HG03095 (cell line): ENCODE results near the gene LLGL1.

Experiments
- ATAC-seq: cut with Tn5 transposase; IDR thresholded peaks from one replicate; pipeline ENCODE4 v1.9.1; 2021; ENCODE audit warnings: moderate library complexity; ENCODE audit not compliant: unreplicated experiment

The LLGL1 gene

GRCh38 chr17:18250259-18250658 is 24.8 kb downstream of the LLGL1 start:
- ATAC-seq: no peak

- no peak for ATAC-seq
Measured at GRCh38 chr17:18250708-18251107, 25.3 kb downstream of the LLGL1 start.

DNA sequence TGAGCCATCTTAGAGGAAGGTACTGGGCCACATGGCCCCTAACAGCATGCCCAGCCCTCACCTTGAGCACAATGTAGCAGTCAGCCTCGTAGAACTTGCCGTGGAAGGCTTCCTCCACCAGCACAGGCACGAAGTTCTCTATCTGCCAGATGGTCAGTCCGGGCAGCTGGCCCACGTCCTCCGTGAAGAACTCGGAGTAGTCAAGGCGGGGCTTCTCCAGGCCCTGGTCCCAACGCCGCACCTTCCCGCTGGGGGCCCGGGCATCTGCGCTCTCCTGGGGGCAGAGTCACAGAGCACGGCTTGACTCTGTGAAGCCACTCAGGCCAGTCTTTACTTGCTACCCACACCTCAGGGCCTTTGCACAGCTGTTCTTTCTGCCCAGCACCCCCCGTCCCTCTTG is 25.8 kb downstream of the LLGL1 start:
- no peak for ATAC-seq

DNA sequence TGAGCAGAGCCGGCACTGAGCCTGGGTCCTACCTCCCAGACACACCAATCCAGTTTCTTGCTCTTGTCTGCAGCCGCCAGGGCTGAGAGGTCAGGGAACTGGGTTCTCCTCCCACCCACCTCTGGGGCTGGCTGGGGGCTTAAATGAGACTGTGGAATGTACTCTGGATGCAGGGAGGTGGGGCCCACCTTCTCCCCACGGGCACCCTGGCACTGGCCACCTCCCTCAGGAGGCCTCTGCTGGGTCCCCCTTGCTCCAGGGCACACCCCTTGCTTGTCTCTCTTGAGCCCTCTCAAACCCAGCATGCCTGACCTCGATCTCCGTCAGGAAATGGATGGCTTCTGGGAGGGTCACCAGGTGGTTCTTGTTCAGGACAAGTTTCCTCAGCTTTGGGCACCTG is 26.7 kb downstream of the LLGL1 start:
- ATAC-seq: no peak

DNA sequence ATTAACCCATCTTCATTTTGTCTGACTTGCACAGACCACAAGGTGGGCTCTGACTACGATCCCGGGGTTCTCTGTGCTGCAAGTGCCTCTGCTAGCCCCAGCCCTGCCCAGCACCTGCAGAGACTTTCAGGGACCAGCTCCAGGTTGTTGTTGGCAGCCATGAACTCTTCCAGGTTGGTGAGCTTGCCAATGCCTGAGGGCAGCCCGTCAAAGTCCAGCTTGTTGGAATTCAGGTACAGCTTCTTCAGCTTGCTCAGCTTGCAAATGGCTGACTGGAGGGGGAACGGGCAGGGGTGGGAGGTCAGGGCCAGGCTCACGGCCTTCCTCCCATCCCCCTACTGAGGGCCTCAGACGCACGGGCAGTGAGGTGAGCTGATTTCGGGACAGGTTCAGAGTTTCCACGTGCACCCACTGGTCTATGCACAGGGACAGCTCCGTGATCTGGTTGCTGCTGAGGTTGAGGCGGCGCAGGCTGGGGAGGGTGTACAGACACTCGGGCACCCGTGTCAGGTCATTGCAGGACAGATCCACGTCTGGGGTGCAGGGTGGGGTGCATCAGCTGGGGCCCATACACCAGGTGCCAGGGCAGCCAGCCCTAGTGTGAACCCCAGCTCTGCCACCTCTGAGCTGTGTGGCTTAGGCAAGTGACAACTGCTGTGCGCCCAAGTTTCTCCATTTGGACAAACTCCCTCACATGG is 27.9 kb downstream of the LLGL1 start:
- ATAC-seq: no peak

DNA sequence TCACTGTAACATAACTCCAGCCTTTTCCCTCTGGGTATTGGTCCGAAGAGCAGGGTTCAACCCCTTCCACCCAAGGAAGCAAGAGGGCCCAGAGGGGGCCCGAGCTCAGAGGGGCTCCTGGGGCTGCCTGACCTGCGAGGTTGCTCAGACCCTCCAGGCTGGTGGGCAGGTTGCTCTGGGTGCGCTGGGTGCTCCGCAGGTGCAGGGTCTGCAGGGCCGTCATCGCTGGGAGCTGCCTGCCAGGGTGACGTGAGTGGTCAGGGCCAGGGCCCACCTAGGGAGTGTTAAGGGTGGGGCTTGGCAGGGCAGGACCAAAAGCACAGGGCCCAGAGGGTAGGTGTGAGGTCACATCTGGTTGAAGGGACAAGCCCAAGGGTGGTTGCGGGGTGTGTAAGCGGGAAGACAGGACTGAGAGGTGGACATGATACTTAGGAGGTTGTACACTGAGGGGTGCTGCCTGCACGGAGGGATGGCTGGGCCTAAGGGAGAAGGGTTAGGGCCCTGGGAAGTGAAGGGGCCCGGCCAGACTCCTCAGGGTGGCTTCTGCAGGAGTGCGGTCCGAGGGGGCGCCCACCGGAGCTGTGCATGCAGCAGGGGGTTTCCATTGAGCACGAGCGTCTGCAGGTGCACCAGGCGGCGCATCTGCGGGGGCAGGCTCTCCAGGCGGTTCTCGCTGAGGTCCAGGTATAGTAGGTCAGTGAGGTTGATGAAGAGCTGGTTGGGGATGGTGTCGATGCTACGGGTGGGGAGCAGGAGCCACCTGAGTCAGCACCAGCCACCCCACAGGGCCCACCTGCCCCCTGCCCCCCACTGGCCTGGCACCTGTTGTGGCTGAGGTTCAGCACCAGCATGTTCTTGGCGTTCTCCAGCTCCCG is 28.7 kb downstream of the LLGL1 start:
- ATAC-seq: no peak

DNA sequence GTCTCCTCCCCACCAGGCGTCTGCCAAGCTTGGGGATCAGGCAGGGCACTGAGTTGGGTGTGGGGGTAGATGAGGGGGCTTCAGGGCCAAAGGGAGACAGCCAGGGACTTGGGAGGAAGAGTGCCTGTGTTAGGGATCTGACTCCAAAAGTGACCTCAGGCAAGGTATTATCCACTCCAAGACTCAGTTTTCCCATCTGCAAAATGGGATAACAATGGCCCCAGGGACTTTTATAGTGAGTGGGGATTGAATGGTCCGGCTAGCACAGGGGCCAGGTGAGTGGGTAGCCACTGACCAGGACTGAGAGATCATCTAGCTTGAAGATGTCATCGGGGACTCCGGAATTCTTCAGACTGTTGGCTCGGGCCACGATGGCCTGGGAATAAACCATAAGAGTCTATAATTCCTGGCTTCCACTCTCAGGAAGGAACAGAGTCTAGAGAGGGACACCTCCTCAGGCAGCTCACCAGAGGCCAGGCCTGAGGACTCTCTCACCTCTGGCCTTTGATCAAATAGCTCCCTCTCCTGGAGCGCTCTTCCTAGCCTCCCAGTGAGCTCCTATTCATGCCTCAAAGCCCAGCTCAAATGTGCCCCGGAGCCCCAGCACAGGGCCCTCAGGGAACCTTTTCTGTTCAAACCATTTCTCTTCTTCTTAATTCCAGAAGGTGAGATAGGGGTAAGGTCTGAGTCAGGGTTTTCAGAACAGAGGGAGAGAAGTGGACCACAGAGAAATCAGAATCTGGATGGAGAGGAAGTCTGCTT is 29.6 kb downstream of the LLGL1 start:
- ATAC-seq: no peak

- no peak for ATAC-seq
Measured at GRCh38 chr17:18256351-18256750, 30.9 kb downstream of the LLGL1 start.

DNA sequence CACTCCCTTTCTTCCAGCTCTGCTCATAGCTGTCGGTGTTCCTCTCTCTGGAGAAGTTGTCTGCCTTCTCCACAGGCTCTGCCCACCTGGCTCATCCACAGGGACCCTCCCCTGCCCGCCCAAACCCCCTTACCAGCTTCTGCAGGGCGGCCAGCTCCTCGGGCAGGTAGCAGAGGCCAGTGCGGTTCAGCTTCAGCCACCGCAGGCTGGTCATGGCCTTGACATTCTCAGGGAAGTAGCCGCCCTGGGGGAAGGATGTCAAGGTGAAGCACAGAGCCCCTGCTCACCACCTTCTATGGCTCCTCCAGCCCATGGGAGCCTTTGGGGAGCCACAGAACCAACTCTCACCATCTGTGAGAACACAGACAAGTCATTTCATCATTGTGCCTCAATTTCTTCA is 31.3 kb downstream of the LLGL1 start:
- ATAC-seq: no peak

- ATAC-seq: no peak
Measured at GRCh38 chr17:18257268-18257981, 32.0 kb downstream of the LLGL1 start.

- peak; percentile 34 for ATAC-seq
Measured at GRCh38 chr17:18257982-18258355, 32.5 kb downstream of the LLGL1 start.

DNA sequence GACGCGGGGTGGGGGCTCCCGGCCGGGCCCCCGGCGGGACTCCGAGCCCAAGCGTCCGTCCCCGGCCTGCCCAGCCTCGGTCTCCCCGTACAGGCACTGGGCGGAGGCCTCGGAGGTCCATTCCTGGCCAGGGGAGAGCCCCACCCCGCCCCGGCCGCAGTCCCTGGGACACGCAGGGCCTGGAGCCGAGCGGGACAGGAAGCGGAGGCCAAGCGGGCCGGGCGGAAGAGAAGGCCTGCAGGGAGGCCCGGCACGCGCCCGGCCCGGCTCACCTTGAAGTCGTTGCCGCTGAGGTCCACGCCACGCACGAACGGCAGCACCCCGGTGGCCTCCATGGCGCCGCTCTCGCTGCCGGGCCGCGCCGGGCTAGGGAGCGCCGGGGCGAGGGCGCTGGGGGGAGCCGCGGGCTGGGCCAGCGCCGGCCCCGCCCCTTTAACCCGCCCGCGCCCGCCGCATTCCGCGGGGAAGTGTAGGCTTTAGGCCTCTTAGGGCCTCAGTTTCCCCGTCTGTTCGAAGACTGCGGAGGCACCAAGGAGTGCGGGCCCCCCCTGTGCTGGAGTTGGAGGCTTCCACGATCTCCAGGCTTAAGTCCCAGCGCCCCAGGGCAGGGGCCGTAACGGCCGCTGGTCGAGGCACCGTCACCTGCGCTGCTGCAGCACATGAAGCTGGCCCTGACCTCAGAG is 33.1 kb downstream of the LLGL1 start, which contains the start of gene FLII:
Gene FLII, minus strand, starts transcription at position 383 of the 683 bp plus-strand sequence. Its CDS starts 48 bp downstream, at position 335.
- ATAC-seq: peak; percentile 26

DNA sequence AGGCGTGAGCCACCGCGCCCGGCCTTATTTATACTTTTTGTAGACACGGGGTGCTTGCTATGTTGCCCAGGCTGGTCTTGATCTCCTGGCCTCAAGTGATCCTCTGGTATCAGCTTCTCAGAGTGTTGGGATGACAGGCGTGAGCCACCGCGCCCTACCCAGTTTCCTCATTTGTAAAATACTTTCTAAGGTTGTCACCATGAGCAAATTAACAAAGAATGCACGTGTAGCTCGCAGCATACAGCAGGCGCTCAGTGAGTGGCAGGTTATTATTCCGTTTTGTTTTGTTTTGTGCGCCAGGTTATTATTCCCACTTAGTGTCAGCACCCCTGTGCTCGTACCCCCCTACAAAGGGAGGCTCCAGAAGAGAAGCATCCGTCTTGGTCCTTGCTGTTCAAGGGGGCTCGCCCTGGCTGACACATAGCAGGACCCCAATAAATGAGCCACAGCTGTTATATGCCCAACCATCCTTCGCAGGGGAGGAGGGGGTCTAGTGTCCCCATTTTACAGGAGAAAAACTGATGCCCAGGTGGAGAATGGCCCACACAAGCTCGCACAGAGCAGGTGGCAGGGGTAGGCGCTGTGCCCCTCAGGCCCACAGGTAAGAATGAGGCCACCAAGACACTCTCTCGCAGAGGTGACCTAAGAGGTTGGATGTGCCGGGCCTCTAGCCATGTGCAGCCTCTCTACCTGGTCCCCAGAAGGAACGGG is 34.3 kb downstream of the LLGL1 start:
- ATAC-seq: no peak

DNA sequence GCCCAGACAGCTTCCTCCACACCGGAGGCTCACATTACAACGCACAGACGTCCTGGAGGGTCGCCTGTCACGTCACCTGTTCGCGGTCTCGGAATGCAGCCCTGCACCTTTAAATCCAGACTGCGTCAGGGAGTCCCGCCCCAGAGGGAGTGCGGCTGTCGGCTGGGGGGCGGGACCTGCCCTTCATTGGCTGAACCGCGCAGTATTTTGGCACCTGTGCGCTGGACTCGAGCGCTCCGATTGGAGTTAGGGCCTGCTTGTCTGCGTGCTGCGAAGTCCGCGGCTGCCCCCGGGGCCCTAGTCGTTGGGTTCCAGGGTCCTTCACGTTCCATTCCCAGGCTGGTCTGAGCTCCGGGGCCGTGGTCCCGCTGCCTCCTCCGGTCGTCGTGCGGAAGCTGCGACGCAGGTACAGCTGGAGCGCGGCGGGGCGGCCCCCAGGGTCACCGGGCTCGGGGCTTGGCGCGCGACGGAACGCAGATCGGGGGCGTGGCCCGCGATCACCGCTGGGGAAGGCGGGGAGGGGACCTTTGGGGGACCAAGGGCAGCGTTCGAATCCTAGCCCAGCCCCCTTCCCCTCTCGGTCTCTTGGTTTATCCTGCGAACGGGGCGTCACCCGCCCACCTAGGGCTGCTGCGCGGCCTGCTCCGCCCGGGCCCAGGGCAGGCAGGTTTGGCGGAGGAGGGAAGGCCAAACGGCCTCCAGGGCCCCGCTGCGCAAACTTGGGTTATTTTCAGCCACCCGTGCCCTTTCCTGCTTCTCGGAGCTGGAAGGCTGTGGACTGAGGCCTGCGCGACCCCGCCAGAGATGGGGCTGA is 35.1 kb downstream of the LLGL1 start, which contains the start of gene MIEF2:
Gene MIEF2, plus strand, starts transcription at position 331 of the 814 bp plus-strand sequence. CDS start 2,059 bp downstream, outside the sequence.
- ATAC-seq: peak; percentile 51

- ATAC-seq: no peak
Measured at GRCh38 chr17:18261146-18261515, 35.7 kb downstream of the LLGL1 start.

DNA sequence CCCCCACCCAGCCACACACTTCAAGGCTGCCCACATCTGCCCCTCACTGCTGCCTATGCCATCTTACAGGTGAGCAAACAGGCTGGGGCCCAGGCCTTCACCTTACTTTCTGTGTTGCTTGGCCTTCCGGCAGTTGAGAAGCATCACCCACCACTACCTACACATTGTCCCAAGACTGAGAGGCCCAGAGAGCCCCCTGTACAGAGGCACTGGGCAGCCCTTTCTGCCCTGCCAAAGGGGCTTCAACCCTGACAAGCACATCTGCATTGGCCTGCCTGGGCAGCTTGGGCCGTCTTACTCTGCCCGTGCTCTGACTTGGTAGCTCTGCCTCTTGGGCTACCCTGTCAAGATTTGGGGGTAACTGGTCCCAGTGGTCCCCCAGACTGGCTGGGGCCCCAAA is 36.2 kb downstream of the LLGL1 start:
- ATAC-seq: no peak

DNA sequence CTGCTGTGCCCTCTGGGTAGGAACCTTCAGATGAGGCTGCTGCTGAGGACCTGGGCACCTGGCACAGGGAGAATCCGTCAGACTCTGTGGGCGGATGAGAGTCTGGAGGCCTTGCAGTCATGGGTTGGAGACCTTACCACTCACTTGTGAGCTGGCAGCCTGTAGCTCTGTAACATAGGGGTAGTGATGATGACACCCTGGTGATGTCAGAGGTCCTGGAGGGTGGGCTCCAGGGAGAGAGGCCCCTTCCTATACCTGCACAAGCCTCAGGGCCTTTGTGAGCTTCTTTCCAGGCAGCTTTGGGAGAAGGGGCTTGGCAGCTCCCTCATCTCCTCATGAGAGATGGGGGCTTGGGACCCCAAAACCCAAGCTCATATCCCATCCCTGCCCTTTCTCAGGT is 36.7 kb downstream of the LLGL1 start:
- no peak for ATAC-seq

GRCh38 chr17:18262641-18263040 is 37.2 kb downstream of the LLGL1 start:
- ATAC-seq: no peak
